OCI-LY3 (cell line): ENCODE results near the gene TEDC1.

Experiments used
- EZH2phosphoT487 ChIP-seq: fragments of 200-600 bp; shearing (Covaris generic); IDR thresholded peaks from 2 replicates; pipeline ENCODE4 v1.6.1; 2018; ENCODE audit warnings: antibody characterized with exemption, mixed run types, low read depth
- TF ChIP-seq, protein P1 (sequence below): fragments of 200-600, 300-600 bp; sonication (generic); IDR thresholded peaks from 2 replicates; pipeline ENCODE4 v1.5.1; 2014; ENCODE audit warnings: antibody characterized with exemption, low read length, low read depth

DNA sequence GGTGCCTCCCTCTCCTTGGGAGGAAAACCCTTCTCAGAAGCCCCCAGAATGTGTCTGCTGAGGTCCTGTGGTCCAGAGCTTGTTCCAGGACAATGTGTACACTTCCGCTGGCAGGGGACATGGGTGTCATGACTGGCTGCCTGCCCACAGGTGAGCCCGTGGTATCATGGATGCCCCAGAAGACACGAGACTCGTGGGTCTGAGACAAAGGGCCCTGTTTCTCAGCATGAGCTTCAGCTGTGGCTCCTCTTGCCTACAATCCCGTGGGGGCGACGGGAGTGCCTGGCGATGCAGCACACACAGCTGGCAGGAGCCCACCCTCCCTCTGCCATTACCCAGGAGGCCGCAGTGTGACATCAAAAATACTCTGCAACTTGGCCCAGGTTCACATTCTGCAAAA, 42.3 kb downstream of the TEDC1 start:
- TF ChIP-seq, protein P1, sequence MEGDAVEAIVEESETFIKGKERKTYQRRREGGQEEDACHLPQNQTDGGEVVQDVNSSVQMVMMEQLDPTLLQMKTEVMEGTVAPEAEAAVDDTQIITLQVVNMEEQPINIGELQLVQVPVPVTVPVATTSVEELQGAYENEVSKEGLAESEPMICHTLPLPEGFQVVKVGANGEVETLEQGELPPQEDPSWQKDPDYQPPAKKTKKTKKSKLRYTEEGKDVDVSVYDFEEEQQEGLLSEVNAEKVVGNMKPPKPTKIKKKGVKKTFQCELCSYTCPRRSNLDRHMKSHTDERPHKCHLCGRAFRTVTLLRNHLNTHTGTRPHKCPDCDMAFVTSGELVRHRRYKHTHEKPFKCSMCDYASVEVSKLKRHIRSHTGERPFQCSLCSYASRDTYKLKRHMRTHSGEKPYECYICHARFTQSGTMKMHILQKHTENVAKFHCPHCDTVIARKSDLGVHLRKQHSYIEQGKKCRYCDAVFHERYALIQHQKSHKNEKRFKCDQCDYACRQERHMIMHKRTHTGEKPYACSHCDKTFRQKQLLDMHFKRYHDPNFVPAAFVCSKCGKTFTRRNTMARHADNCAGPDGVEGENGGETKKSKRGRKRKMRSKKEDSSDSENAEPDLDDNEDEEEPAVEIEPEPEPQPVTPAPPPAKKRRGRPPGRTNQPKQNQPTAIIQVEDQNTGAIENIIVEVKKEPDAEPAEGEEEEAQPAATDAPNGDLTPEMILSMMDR: no peak
- no peak for TF ChIP-seq EZH2phosphoT487
